NCI-H1694 treated with DMSO at 0.1 percent for 48 hours (cell line): ENCODE results near the gene TLE4.
A peak's percentile ranks its signal among the peaks of the same experiment; 100 is the strongest.
"Not testable (repeated sequence)": the region's sequence is repeated elsewhere in the genome, so short reads cannot be mapped to it uniquely, and the experiment has no call there.

Experiments used
- DNase-seq: peaks from one replicate; lab custom pipeline; 2025; lab: John Stamatoyannopoulos, UW

The TLE4 gene

GRCh38 chr9:79637177-79637925 is 65.6 kb downstream of the TLE4 start:
- no peak for DNase-seq

GRCh38 chr9:79638806-79639205 is 67.0 kb downstream of the TLE4 start:
- DNase-seq = no peak

- no peak for DNase-seq
Measured at GRCh38 chr9:79639354-79639753, 67.6 kb downstream of the TLE4 start.

- DNase-seq = not testable (repeated sequence)
Measured at GRCh38 chr9:79640067-79640466, 68.3 kb downstream of the TLE4 start.

GRCh38 chr9:79641070-79641469 is 69.3 kb downstream of the TLE4 start:
- no peak for DNase-seq

- no peak for DNase-seq
Measured at GRCh38 chr9:79642671-79643070, 70.9 kb downstream of the TLE4 start.

- no peak for DNase-seq
Measured at GRCh38 chr9:79644048-79644447, 72.3 kb downstream of the TLE4 start.

GRCh38 chr9:79644601-79645000 is 72.8 kb downstream of the TLE4 start:
- DNase-seq = no peak

- DNase-seq = no peak
Measured at GRCh38 chr9:79645110-79645509, 73.3 kb downstream of the TLE4 start.

- DNase-seq = no peak
Measured at GRCh38 chr9:79646096-79646495, 74.3 kb downstream of the TLE4 start.

- no peak for DNase-seq
Measured at GRCh38 chr9:79651251-79651795, 79.6 kb downstream of the TLE4 start.

- DNase-seq = no peak
Measured at GRCh38 chr9:79652598-79652997, 80.8 kb downstream of the TLE4 start.

- not testable (repeated sequence) for DNase-seq
Measured at GRCh38 chr9:79654591-79655382, 83.0 kb downstream of the TLE4 start.

GRCh38 chr9:79655551-79655950 is 83.8 kb downstream of the TLE4 start:
- no peak for DNase-seq

GRCh38 chr9:79656169-79656568 is 84.4 kb downstream of the TLE4 start:
- no peak for DNase-seq

- no peak for DNase-seq
Measured at GRCh38 chr9:79657891-79658290, 86.1 kb downstream of the TLE4 start.

GRCh38 chr9:79658926-79659325 is 87.2 kb downstream of the TLE4 start:
- DNase-seq = no peak

- DNase-seq = peak; percentile 54
Measured at GRCh38 chr9:79660615-79661014, 88.8 kb downstream of the TLE4 start.

GRCh38 chr9:79661279-79661678 is 89.5 kb downstream of the TLE4 start:
- no peak for DNase-seq

GRCh38 chr9:79661886-79662536 is 90.2 kb downstream of the TLE4 start:
- no peak for DNase-seq

GRCh38 chr9:79662537-79662956 is 90.8 kb downstream of the TLE4 start:
- DNase-seq = no peak

- no peak for DNase-seq
Measured at GRCh38 chr9:79663300-79663699, 91.5 kb downstream of the TLE4 start.

- DNase-seq = peak; percentile 15
Measured at GRCh38 chr9:79663878-79664277, 92.1 kb downstream of the TLE4 start.
